HL-60 (cell line): ENCODE measurements around the gene IL1RL1.

Source experiments
- DNase-seq, 2 experiments: peaks; one replicate each; pipeline ENCODE4 v3.0.0-alpha.2; 2010 to 2020; ENCODE audit warnings: low read depth in 1 of 2, low spot score in 1 of 2
- H3K27ac ChIP-seq: fragments of 250-450 bp; sonication (Bioruptor Pico); replicated peaks from 2 replicates; pipeline ENCODE4 v1.5.1; 2020; ENCODE audit warnings: mild to moderate bottlenecking, moderate library complexity
- H3K27me3 ChIP-seq: fragments of 250-450 bp; sonication (Bioruptor Pico); 2 replicates; pipeline ENCODE4 v1.5.1; 2021; ENCODE audit warnings: mild to moderate bottlenecking, moderate library complexity; ENCODE audit not compliant: insufficient read depth, poor library complexity, severe bottlenecking
- H3K4me3 ChIP-seq: replicated peaks from 2 replicates; pipeline ENCODE4 v1.5.1; 2011; ENCODE audit warnings: mild to moderate bottlenecking, control low read depth, low read length; ENCODE audit not compliant: insufficient read depth
- GABPA ChIP-seq: IDR thresholded peaks from 2 replicates; pipeline ENCODE4 v1.6.1; 2012; ENCODE audit warnings: low read depth
- POLR2AphosphoS5 ChIP-seq: IDR thresholded peaks from 2 replicates; pipeline ENCODE4 v1.6.1; 2012; ENCODE audit warnings: low read depth
- SPI1 ChIP-seq: IDR thresholded peaks from 2 replicates; pipeline ENCODE4 v1.6.1; 2012; ENCODE audit warnings: low read depth, mild to moderate bottlenecking, borderline replicate concordance
- TF ChIP-seq, protein P1 (sequence below): IDR thresholded peaks from one replicate; pipeline ENCODE4 v1.5.1; 2011; ENCODE audit warnings: low read length, control low read depth, inconsistent platforms; ENCODE audit not compliant: insufficient read depth
- TF ChIP-seq, protein P2 (sequence below): IDR thresholded peaks from 2 replicates; pipeline ENCODE4 v1.6.1; 2012; ENCODE audit warnings: low read depth; ENCODE audit not compliant: insufficient replicate concordance

IL1RL1 gene

DNA sequence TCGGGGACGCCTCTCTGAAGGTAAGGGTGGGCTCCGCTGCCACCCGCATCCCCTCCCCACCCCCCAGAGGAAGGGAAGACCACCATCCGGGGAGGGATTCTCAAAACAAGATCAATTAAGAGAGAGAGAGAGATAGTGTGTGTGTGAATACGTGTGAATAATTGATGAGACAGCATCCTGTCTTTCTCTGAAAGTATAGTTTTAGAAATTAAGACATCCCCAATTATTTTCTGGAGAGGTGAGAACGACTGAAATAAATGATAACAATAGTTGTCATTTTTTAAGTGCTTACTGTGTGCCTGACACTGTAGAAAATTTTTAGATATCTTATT is 45.0 kb downstream of the IL1RL1 start:
- Histone ChIP-seq H3K27me3 (no peaks in the 10 kb centered on the region), H3K27ac (no peak overlapping the region), H3K4me3 (peak overlapping the region; percentile 69)
- DNase-seq, result no peak
- TF ChIP-seq GABPA (no peak), POLR2AphosphoS5 (no peak), SPI1 (no peak)
- TF ChIP-seq, protein P1, sequence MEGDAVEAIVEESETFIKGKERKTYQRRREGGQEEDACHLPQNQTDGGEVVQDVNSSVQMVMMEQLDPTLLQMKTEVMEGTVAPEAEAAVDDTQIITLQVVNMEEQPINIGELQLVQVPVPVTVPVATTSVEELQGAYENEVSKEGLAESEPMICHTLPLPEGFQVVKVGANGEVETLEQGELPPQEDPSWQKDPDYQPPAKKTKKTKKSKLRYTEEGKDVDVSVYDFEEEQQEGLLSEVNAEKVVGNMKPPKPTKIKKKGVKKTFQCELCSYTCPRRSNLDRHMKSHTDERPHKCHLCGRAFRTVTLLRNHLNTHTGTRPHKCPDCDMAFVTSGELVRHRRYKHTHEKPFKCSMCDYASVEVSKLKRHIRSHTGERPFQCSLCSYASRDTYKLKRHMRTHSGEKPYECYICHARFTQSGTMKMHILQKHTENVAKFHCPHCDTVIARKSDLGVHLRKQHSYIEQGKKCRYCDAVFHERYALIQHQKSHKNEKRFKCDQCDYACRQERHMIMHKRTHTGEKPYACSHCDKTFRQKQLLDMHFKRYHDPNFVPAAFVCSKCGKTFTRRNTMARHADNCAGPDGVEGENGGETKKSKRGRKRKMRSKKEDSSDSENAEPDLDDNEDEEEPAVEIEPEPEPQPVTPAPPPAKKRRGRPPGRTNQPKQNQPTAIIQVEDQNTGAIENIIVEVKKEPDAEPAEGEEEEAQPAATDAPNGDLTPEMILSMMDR, result no peak
- TF ChIP-seq, protein P2, sequence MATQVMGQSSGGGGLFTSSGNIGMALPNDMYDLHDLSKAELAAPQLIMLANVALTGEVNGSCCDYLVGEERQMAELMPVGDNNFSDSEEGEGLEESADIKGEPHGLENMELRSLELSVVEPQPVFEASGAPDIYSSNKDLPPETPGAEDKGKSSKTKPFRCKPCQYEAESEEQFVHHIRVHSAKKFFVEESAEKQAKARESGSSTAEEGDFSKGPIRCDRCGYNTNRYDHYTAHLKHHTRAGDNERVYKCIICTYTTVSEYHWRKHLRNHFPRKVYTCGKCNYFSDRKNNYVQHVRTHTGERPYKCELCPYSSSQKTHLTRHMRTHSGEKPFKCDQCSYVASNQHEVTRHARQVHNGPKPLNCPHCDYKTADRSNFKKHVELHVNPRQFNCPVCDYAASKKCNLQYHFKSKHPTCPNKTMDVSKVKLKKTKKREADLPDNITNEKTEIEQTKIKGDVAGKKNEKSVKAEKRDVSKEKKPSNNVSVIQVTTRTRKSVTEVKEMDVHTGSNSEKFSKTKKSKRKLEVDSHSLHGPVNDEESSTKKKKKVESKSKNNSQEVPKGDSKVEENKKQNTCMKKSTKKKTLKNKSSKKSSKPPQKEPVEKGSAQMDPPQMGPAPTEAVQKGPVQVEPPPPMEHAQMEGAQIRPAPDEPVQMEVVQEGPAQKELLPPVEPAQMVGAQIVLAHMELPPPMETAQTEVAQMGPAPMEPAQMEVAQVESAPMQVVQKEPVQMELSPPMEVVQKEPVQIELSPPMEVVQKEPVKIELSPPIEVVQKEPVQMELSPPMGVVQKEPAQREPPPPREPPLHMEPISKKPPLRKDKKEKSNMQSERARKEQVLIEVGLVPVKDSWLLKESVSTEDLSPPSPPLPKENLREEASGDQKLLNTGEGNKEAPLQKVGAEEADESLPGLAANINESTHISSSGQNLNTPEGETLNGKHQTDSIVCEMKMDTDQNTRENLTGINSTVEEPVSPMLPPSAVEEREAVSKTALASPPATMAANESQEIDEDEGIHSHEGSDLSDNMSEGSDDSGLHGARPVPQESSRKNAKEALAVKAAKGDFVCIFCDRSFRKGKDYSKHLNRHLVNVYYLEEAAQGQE, result no peak

DNA sequence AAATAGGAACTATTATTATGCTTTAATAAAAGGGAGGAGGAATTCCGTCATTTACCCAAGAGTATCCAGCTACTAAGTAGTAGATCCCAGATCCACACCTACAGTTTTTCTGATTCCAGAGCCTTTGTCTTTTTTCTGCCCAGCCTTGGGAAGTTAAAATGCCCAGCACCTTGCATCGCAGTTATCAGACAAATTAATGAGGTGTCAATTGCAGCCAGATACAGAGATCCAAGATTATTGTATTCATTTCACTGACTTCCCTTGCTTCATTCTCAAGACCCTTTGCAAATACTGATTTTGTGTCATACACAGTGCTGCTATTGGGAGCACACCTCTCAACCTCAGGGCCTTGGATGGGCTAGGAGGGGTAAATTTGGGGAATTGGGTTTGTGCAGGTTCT is 45.4 kb downstream of the IL1RL1 start:
- Histone ChIP-seq H3K27me3 (no peaks in the 10 kb centered on the region), H3K27ac (no peak overlapping the region), H3K4me3 (no peak overlapping the region)
- TF ChIP-seq SPI1 (no peak), GABPA (no peak), POLR2AphosphoS5 (no peak)
- TF ChIP-seq, protein P1, result no peak
- TF ChIP-seq, protein P2, result no peak
- no peak for DNase-seq

DNA sequence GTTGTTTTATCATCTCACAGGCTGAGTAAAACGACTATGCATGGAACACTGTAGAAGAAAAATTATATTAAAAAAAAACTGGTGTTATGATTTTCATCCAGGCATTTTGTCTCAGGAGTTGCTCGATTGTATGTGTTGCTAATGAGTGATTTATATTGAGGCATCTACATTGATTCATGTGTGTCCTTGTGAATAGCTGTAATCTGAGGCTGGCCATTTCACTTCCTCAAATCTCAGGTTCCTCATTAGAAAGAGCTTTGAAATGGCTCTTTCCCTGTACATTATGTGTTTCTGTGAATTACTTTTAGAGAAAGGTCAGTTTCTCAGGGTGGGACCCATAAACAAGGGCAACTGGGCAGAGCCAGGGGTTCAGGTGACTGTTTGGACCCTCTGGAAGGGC is 46.6 kb downstream of the IL1RL1 start:
- DNase-seq, result peak in 1 of 2 experiments; percentile 43
- peak; percentile 95 for TF ChIP-seq SPI1
- TF ChIP-seq, protein P2, result no peak
- no peak overlapping the region for H3K4me3 ChIP-seq
- no peaks in the 10 kb centered on the region for H3K27me3 ChIP-seq
- H3K27ac ChIP-seq, result no peak overlapping the region

DNA sequence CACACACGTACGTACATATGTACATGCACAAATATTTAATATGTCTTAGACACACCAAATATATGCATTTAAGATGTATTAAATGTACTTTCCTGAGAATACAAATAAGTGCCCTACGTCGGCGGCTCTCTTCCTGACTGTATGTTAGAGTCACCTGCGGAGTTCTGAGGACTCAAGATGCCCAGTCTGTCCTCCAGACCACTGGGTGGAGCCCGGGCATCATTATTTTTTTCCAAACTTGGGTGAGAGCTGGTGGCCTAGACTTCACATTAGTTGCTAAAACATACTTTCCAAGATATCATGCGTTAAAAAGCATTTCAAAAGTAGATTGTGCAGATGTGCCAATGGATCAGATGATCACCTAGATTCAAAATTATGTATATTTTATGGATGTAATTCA is 47.1 kb downstream of the IL1RL1 start:
- TF ChIP-seq, protein P1, result no peak
- TF ChIP-seq GABPA (no peak), SPI1 (no peak), POLR2AphosphoS5 (no peak)
- TF ChIP-seq, protein P2, result no peak
- Histone ChIP-seq H3K27me3 (no peaks in the 10 kb centered on the region), H3K4me3 (no peak overlapping the region), H3K27ac (no peak overlapping the region)
- DNase-seq, result no peak
